K562 (cell line): Measurements from ENCODE around the gene CLSTN2. TPM values are rescaled to one million over a fixed set of nuclear protein-coding genes. Genes with fewer than 3 reads are reported as not detected.

Experiments used
- ATAC-seq: fragments of 200-7000 bp; cut with Tn5 transposase; 3 replicates; pipeline ENCODE4 v1.9.1; 2020; ENCODE audit warnings: moderate library complexity
- BruUV-seq: library from RNA; stranded (reverse); fragments of 400-500 nt; replicated peaks from 2 replicates; lab custom pipeline; 2021; lab: Mats Ljungman, UMichigan
- CTCF ChIA-PET: fragments of 300-600 bp; formaldehyde crosslinking; extraction: SDS; loops from one replicate; lab custom pipeline; 2021; ENCODE audit warnings: low intra/inter-chr PET ratio; lab: Yijun Ruan, JAX
- POLR2A ChIA-PET: fragments of 300-600, 350-650 bp; sonication (Branson Sonifier 250); formaldehyde crosslinking; extraction: SDS; loops from one replicate; lab custom pipeline; 2021; ENCODE audit warnings: antibody characterized with exemption, inconsistent platforms; lab: Yijun Ruan, JAX
- DNase-seq, 4 experiments: peaks; one replicate each; pipeline versions ENCODE4 v3.0.0 to v3.0.0-alpha.2; 2011 to 2018; ENCODE audit warnings: low spot score in 3 of 4, mixed read lengths in 3 of 4; ENCODE audit errors: extremely low read depth in 1 of 4
- FAIRE-seq: peaks from 2 replicates; lab custom pipeline; 2011; peaks lifted over from hg19 to GRCh38; lab: Jason Lieb, UNC
- H2AFZ ChIP-seq: 2 replicates; pipeline ENCODE4 v1.6.0; 2011; ENCODE audit warnings: low read depth, low read length, control low read depth, inconsistent platforms
- H3K27ac ChIP-seq: fragments of 200-600 bp; 3 replicates; pipeline ENCODE4 v1.8.0; 2011; ENCODE audit warnings: low read depth, mild to moderate bottlenecking, control low read depth, inconsistent platforms, low read length, moderate library complexity, mixed read lengths; ENCODE audit errors: extremely low read depth
- H3K27me3 ChIP-seq, 2 experiments: fragments of 300-600 bp in 1 of 2; 2 replicates in 1 of 2; 3 replicates in 1 of 2; pipeline versions ENCODE4 v1.6.0 to v1.8.0; 2011; ENCODE audit warnings: inconsistent platforms in 2 of 2, low read length in 2 of 2, mild to moderate bottlenecking in 1 of 2, mixed read lengths in 1 of 2, moderate library complexity in 1 of 2; ENCODE audit not compliant: control insufficient read depth in 2 of 2, insufficient read depth in 2 of 2
- H3K36me3 ChIP-seq: fragments of 300-600 bp; 3 replicates; pipeline ENCODE4 v1.8.0; 2011; ENCODE audit warnings: mild to moderate bottlenecking, low read length, inconsistent platforms; ENCODE audit not compliant: control insufficient read depth, insufficient read depth
- H3K4me1 ChIP-seq, 2 experiments: fragments of 200-600 bp in 1 of 2; replicated peaks in 1 of 2; 2 replicates in 1 of 2; 3 replicates in 1 of 2; pipeline versions ENCODE4 v1.5.1 to v1.8.0; 2011; ENCODE audit warnings: inconsistent platforms in 2 of 2, low read length in 2 of 2, mild to moderate bottlenecking in 1 of 2, mixed read lengths in 1 of 2, moderate library complexity in 1 of 2; ENCODE audit not compliant: control insufficient read depth in 2 of 2, insufficient read depth in 2 of 2
- H3K4me2 ChIP-seq: 2 replicates; pipeline ENCODE4 v1.6.1; 2011; ENCODE audit warnings: low read length, control low read depth, inconsistent platforms, mixed read lengths; ENCODE audit not compliant: insufficient read depth
- H3K4me3 ChIP-seq: fragments of 200-600 bp; sonication (generic), shearing (Covaris generic); 2 replicates; pipeline ENCODE4 v1.5.1; 2016; ENCODE audit warnings: control low read depth, inconsistent platforms
- H3K79me2 ChIP-seq: fragments of 200-600 bp; 3 replicates; pipeline ENCODE4 v1.8.0; 2011; ENCODE audit warnings: low read length, inconsistent platforms; ENCODE audit not compliant: control insufficient read depth, insufficient read depth
- H3K9ac ChIP-seq, 2 experiments: 2 replicates each; pipeline versions ENCODE4 v1.6.0 to v1.6.1; 2011; ENCODE audit warnings: low read depth in 2 of 2, low read length in 2 of 2, control low read depth in 1 of 2, inconsistent platforms in 1 of 2, mild to moderate bottlenecking in 1 of 2, mixed read lengths in 1 of 2; ENCODE audit not compliant: insufficient read depth in 1 of 2
- H3K9me1 ChIP-seq: one replicate; pipeline ENCODE4 v1.6.0; 2011; ENCODE audit warnings: inconsistent platforms, mild to moderate bottlenecking, low read length, moderate library complexity; ENCODE audit not compliant: control insufficient read depth, insufficient read depth
- H3K9me3 ChIP-seq: replicated peaks from 2 replicates; pipeline ENCODE4 v1.5.1; 2011; ENCODE audit warnings: low read depth, low read length, inconsistent platforms; ENCODE audit not compliant: control insufficient read depth, insufficient read depth
- H4K20me1 ChIP-seq: replicated peaks from 2 replicates; pipeline ENCODE4 v1.6.1; 2011; ENCODE audit warnings: low read length, inconsistent platforms, mixed read lengths; ENCODE audit not compliant: control insufficient read depth, insufficient read depth
- BCOR ChIP-seq: fragments of 450-650 bp; IDR thresholded peaks from 2 replicates; pipeline ENCODE4 v1.6.1; 2016
- CSDE1 ChIP-seq, 2 experiments: fragments of 450-650 bp; IDR thresholded peaks; 2 replicates each; pipeline ENCODE4 v1.6.1; 2016; ENCODE audit warnings: mild to moderate bottlenecking in 1 of 2
- KDM1A ChIP-seq, 2 experiments: fragments of 450-650 bp; IDR thresholded peaks; 2 replicates each; pipeline ENCODE4 v1.6.1; 2016; ENCODE audit warnings: mild to moderate bottlenecking in 2 of 2
- MECOM ChIP-seq: fragments of 250-450 bp; sonication (Bioruptor Pico); IDR thresholded peaks from 2 replicates; pipeline ENCODE4 v1.8.0; 2022; ENCODE audit warnings: inconsistent platforms
- MTA3 ChIP-seq: fragments of 450-650 bp; formaldehyde crosslinking; IDR thresholded peaks from 2 replicates; pipeline ENCODE4 v1.6.1; 2017; ENCODE audit warnings: mild to moderate bottlenecking, borderline replicate concordance
- NCOA6 ChIP-seq: fragments of 450-650 bp; IDR thresholded peaks from 2 replicates; pipeline ENCODE4 v1.6.1; 2017; ENCODE audit warnings: mild to moderate bottlenecking
- NFIC ChIP-seq: fragments of 450-650 bp; IDR thresholded peaks from 2 replicates; pipeline ENCODE4 v1.6.1; 2017; ENCODE audit warnings: mild to moderate bottlenecking, inconsistent platforms
- NONO ChIP-seq, 2 experiments: fragments of 200-400 bp in 1 of 2; fragments of 450-650 bp in 1 of 2; formaldehyde crosslinking in 1 of 2; IDR thresholded peaks; 2 replicates each; pipeline ENCODE4 v1.6.1; 2017; ENCODE audit warnings: low read depth in 2 of 2, mild to moderate bottlenecking in 2 of 2, moderate library complexity in 2 of 2, low read length in 1 of 2
- PATZ1 ChIP-seq: fragments of 250-450 bp; sonication (Bioruptor Pico); IDR thresholded peaks from 2 replicates; pipeline ENCODE4 v1.5.0; 2020; ENCODE audit warnings: mild to moderate bottlenecking, borderline replicate concordance
- RB1 ChIP-seq: fragments of 450-650 bp; IDR thresholded peaks from 2 replicates; pipeline ENCODE4 v1.6.1; 2017; ENCODE audit warnings: low read depth, mild to moderate bottlenecking
- RBM25 ChIP-seq: fragments of 200-400 bp; formaldehyde crosslinking; IDR thresholded peaks from 2 replicates; pipeline ENCODE4 v1.6.1; 2018; ENCODE audit warnings: low read length, low read depth, moderate library complexity; ENCODE audit not compliant: severe bottlenecking
- SMARCA5 ChIP-seq: fragments of 450-650 bp; IDR thresholded peaks from 2 replicates; pipeline ENCODE4 v1.6.1; 2016
- TBL1XR1 ChIP-seq, 2 experiments: IDR thresholded peaks; 2 replicates each; pipeline ENCODE4 v1.6.1; 2012; ENCODE audit warnings: improper control_type of control experiment in 2 of 2, low read length in 2 of 2, mild to moderate bottlenecking in 1 of 2
- ZFP36 ChIP-seq: fragments of 150-350 bp; IDR thresholded peaks from 2 replicates; pipeline ENCODE4 v1.6.1; 2018; ENCODE audit warnings: low read length, low read depth; ENCODE audit not compliant: partially characterized antibody
- ZNF134 ChIP-seq: fragments of 250-450 bp; sonication (Bioruptor Pico); conservative IDR thresholded peaks from 2 replicates; pipeline ENCODE4 v1.4.0; 2020
- WGBS: fragments of 100-300 bp; shearing (Covaris generic); methylation state at CpG from one replicate; pipeline ENCODE4 v1.1.6; 2016; ENCODE audit warnings: low coverage, mixed read lengths; ENCODE audit not compliant: insufficient coverage; ENCODE audit errors: missing lambda C conversion rate; 5-methylcytosine and 5-hydroxymethylcytosine counted together
- in situ Hi-C: fragments of 300-500 bp; cut with MboI; formaldehyde crosslinking; loops from 4 replicates; pipeline ENCODE4 v1.15.0; 2018; ENCODE audit warnings: inconsistent platforms, mixed read lengths
- intact Hi-C: fragments of 100-400 bp; cut with micrococcal nuclease; formaldehyde crosslinking; loops from 2 replicates; pipeline ENCODE4 v1.14.2; 2022
- polyA plus RNA-seq, 8 experiments: library from polyadenylated mRNA; depleted of rRNA in 4 of 8; stranded (reverse) in 5 of 8; unstranded in 3 of 8; fragments of >200 nt; fragmentation: Nextera tagmentation in 2 of 8; fragmentation: Illumina TruSeq in 1 of 8; extraction: Ambion mirVana in 2 of 8; extraction: Trizol in 1 of 8; gene quantifications; 2 replicates each; pipeline versions ENCODE4 v1.2.1 to v1.2.3, GENCODE V29; 2011 to 2014; ENCODE audit warnings: inconsistent platforms in 1 of 8, missing spikeins in 1 of 8
- total RNA-seq, 7 experiments: library from RNA; depleted of rRNA in 6 of 7; stranded (reverse); fragments of >200 nt in 6 of 7; fragmentation: Illumina TruSeq in 2 of 7; extraction: Trizol in 2 of 7; gene quantifications; 2 replicates each; pipeline versions ENCODE4 v1.2.1 to v1.2.3, GENCODE V29; 2011 to 2021; ENCODE audit warnings: low replicate concordance in 1 of 7

The CLSTN2 gene
- total and polyA plus RNA-seq, 9 of the 15 experiments (the other 6 are each of a cell fraction or from before 2014, with no cell fraction given) = 0.02 to 0.04 (median 0.04) TPM; not detected in 6

- Histone ChIP-seq H3K36me3 (no peaks in the 10 kb centered on the region), H2AFZ (no peak overlapping the region), H3K9ac (no peak overlapping the region), H3K4me3 (no peak overlapping the region), H3K9me3 (no peaks in the 10 kb centered on the region), H3K9me1 (peaks cover 3% of the 10 kb centered on the region), H3K4me2 (no peak overlapping the region), H3K27ac (no peak overlapping the region), H3K27me3 (no peaks in the 10 kb centered on the region), H3K4me1 (peaks cover 0 to 2% of the 10 kb centered on the region in 2 experiments; a peak in 1 of 5 replicates), H3K79me2 (no peaks in the 10 kb centered on the region), H4K20me1 (no peaks in the 10 kb centered on the region)
- ChIA-PET POLR2A (interaction anchor here (0.7 to 1.2 kb wide), 2 partner anchors 16 to 26 kb away, joined by 3 read pairs; no protein-coding TSS in a partner anchor), CTCF (no interaction called here)
- BruUV-seq = no TSS peak
- no peak for FAIRE-seq
- WGBS = 2% methylated on average over 3 of the region's 3 CpGs
- intact Hi-C loops (no loop called here), in situ Hi-C loops (no loop called here)
- TF ChIP-seq MTA3 = no peak
- TF ChIP-seq SMARCA5 = no peak
- TF ChIP-seq RB1 = no peak
- 0 out of 2 replicates have a peak, but pooled peaks have one; percentile 51 for TF ChIP-seq BCOR
- TF ChIP-seq KDM1A (IDR thresholded peaks at IDR 0.05) = 0 out of 4 replicates have a peak, but pooled peaks have one; percentile 38 to 45
- TF ChIP-seq RBM25 = peak; percentile 86
- TF ChIP-seq NCOA6 = no peak
- no peak for TF ChIP-seq ZNF134 (CRISPR knock-in tag)
- TF ChIP-seq NFIC = no peak
- TF ChIP-seq ZFP36 = peak; percentile 78
- no peak for TF ChIP-seq PATZ1 (CRISPR knock-in tag)
- no peak for TF ChIP-seq NONO (IDR thresholded peaks at IDR 0.05; ENCODE audit: low read depth in 2 of 2, low read length in 1 of 2)
- no peak for TF ChIP-seq CSDE1 (IDR thresholded peaks at IDR 0.05)
- TF ChIP-seq MECOM (CRISPR knock-in tag) = no peak
- TF ChIP-seq TBL1XR1 (IDR thresholded peaks at IDR 0.05; ENCODE audit: low read length in 2 of 2) = no peak
- DNase-seq = no peak
- ATAC-seq = no peak
These were observed 662.4 kb downstream of the CLSTN2 start for GRCh38 chr3:140597364-140597763.
